ENCODE data around the gene TREM1.
"Not testable (repeated sequence)": the region's sequence is repeated elsewhere in the genome, so short reads cannot be mapped to it uniquely, and the experiment has no call there.

Gene TREM1

GRCh38 chr6:41269716-41270115 is 16.8 kb downstream of the TREM1 start:
- intact Hi-C loops (cut with DNase I): no loop called here
- DNase-seq: peak in 1 of 42 donors; percentile 12

- no peak for DNase-seq
- intact Hi-C loops (cut with DNase I): no loop called here
Observed at GRCh38 chr6:41269166-41269565, 17.3 kb downstream of the TREM1 start.

GRCh38 chr6:41268478-41268877 is 18.0 kb downstream of the TREM1 start:
- intact Hi-C loops (cut with DNase I): no loop called here
- DNase-seq: no peak

GRCh38 chr6:41266541-41266940 is 19.9 kb downstream of the TREM1 start:
- DNase-seq: no peak
- intact Hi-C loops (cut with DNase I): no loop called here

GRCh38 chr6:41263267-41263666 is 23.2 kb downstream of the TREM1 start:
- intact Hi-C loops (cut with DNase I): no loop called here
- no peak for DNase-seq

GRCh38 chr6:41262401-41262800 is 24.1 kb downstream of the TREM1 start:
- intact Hi-C loops (cut with DNase I): no loop called here
- DNase-seq: no peak

GRCh38 chr6:41258196-41258493 is 28.3 kb downstream of the TREM1 start:
- DNase-seq: no peak
- intact Hi-C loops (cut with DNase I): no loop called here

- no peak for DNase-seq
- intact Hi-C loops (cut with DNase I): no loop called here
Observed at GRCh38 chr6:41257369-41258195, 28.9 kb downstream of the TREM1 start.

- intact Hi-C loops (cut with DNase I): no loop called here
- peak in 1 of 42 donors; percentile 13 for DNase-seq
Observed at GRCh38 chr6:41256383-41256782, 30.1 kb downstream of the TREM1 start.

GRCh38 chr6:41255638-41256246 is 30.7 kb downstream of the TREM1 start:
- no peak for DNase-seq
- intact Hi-C loops (cut with DNase I): no loop called here

- intact Hi-C loops (cut with DNase I): no loop called here
- DNase-seq: peak in 1 of 42 donors; percentile 5
Observed at GRCh38 chr6:41255110-41255509, 31.4 kb downstream of the TREM1 start.

- intact Hi-C loops (cut with DNase I): no loop called here
- DNase-seq: peak in 1 of 42 donors; percentile 1
Observed at GRCh38 chr6:41252401-41253169, 33.9 kb downstream of the TREM1 start.

- peak in 1 of 42 donors; percentile 12 for DNase-seq
- intact Hi-C loops (cut with DNase I): no loop called here
Observed at GRCh38 chr6:41247882-41248705, 38.4 kb downstream of the TREM1 start.

- intact Hi-C loops (cut with DNase I): no loop called here
- DNase-seq: peak in 1 of 42 donors; percentile 23
Observed at GRCh38 chr6:41247288-41247865, 39.1 kb downstream of the TREM1 start.

GRCh38 chr6:41246529-41246928 is 40.0 kb downstream of the TREM1 start:
- intact Hi-C loops (cut with DNase I); DNase-seq: not testable (repeated sequence)

- intact Hi-C loops (cut with DNase I): no loop called here
- peak in 1 of 42 donors; percentile 42 for DNase-seq
Observed at GRCh38 chr6:41239467-41240159, 46.9 kb downstream of the TREM1 start.

- intact Hi-C loops (cut with DNase I): no loop called here
- DNase-seq: peak in 1 of 42 donors; percentile 13
Observed at GRCh38 chr6:41237128-41237527, 49.4 kb downstream of the TREM1 start.

GRCh38 chr6:41236276-41236675 is 50.2 kb downstream of the TREM1 start:
- intact Hi-C loops (cut with DNase I): no loop called here
- peak in 1 of 42 donors; percentile 18 for DNase-seq
